Gastrocnemius medialis (tissue), 4 donors: ENCODE results near the gene RAD51B.
"Not testable (repeated sequence)": the region's sequence is repeated elsewhere in the genome, so short reads cannot be mapped to it uniquely, and the experiment has no call there.

ENCODE experiments used
- CTCF ChIP-seq, 5 experiments: fragments of 450-650 bp in 3 of 5; fragments of 200-600 bp in 2 of 5; sonication (generic) in 2 of 5; IDR thresholded peaks in 4 of 5; conservative IDR thresholded peaks in 1 of 5; 1 replicate in 4 of 5; 2 replicates in 1 of 5; pipeline ENCODE4 v1.5.1; 2016 to 2019; ENCODE audit warnings: antibody characterized with exemption in 5 of 5, mild to moderate bottlenecking in 3 of 5, moderate library complexity in 3 of 5
- POLR2A ChIP-seq, 2 donors: fragments of 450-650 bp; IDR thresholded peaks; one replicate each; pipeline ENCODE4 v1.6.1; 2017; ENCODE audit warnings: antibody characterized with exemption in 2 of 2, mild to moderate bottlenecking in 2 of 2, moderate library complexity in 2 of 2

- not testable (repeated sequence) for TF ChIP-seq CTCF (IDR thresholded peaks at IDR 0.05 in 4 of 5, conservative IDR thresholded peaks at IDR 0.05 in 1 of 5); POLR2A (IDR thresholded peaks at IDR 0.05)
These were observed 614.6 kb downstream of the RAD51B start for GRCh38 chr14:68434173-68434572.
